Stimulated activated CD4-positive, alpha-beta T cell treated with anti-CD3 and anti-CD28 coated beads, Interleukin-15, amount 100 ng/mL, for 24 hours (primary cell): Measurements from ENCODE around the gene ACER3.
"Not testable (repeated sequence)": the region's sequence is repeated elsewhere in the genome, so short reads cannot be mapped to it uniquely, and the experiment has no call there.

Experiments
- DNase-seq: peaks from one replicate; pipeline ENCODE4 v3.0.0-alpha.2; 2020

The ACER3 gene

GRCh38 chr11:76939219-76939631 lies 78.5 kb downstream of the ACER3 start:
- DNase-seq, result no peak

- DNase-seq, result no peak
These were observed 83.5 kb downstream of the ACER3 start for GRCh38 chr11:76944225-76944624.

GRCh38 chr11:76946223-76946622 lies 85.5 kb downstream of the ACER3 start:
- DNase-seq, result no peak

GRCh38 chr11:76947190-76947589 lies 86.5 kb downstream of the ACER3 start:
- no peak for DNase-seq

- no peak for DNase-seq
These were observed 87.1 kb downstream of the ACER3 start for GRCh38 chr11:76947800-76948199.

GRCh38 chr11:76955459-76956114 lies 94.9 kb downstream of the ACER3 start:
- DNase-seq, result no peak

GRCh38 chr11:76962583-76963416 lies 102.1 kb downstream of the ACER3 start:
- DNase-seq, result no peak

GRCh38 chr11:76963417-76964168 lies 102.9 kb downstream of the ACER3 start:
- DNase-seq, result not testable (repeated sequence)

GRCh38 chr11:76972051-76972450 lies 111.3 kb downstream of the ACER3 start:
- DNase-seq, result no peak

GRCh38 chr11:76974179-76974891 lies 113.6 kb downstream of the ACER3 start:
- DNase-seq, result no peak

GRCh38 chr11:76975513-76975912 lies 114.8 kb downstream of the ACER3 start:
- no peak for DNase-seq

GRCh38 chr11:76977791-76978190 lies 117.1 kb downstream of the ACER3 start:
- DNase-seq, result no peak

GRCh38 chr11:76978239-76978638 lies 117.5 kb downstream of the ACER3 start:
- DNase-seq, result no peak

GRCh38 chr11:76978818-76979217 lies 118.1 kb downstream of the ACER3 start:
- no peak for DNase-seq

- no peak for DNase-seq
These were observed 119.5 kb downstream of the ACER3 start for GRCh38 chr11:76980196-76980595.

GRCh38 chr11:76984743-76985142 lies 124.0 kb downstream of the ACER3 start:
- DNase-seq, result no peak

- DNase-seq, result no peak
These were observed 126.5 kb downstream of the ACER3 start for GRCh38 chr11:76987203-76987602.

- no peak for DNase-seq
These were observed 129.9 kb downstream of the ACER3 start for GRCh38 chr11:76990628-76991027.

GRCh38 chr11:76995081-76995576 lies 134.4 kb downstream of the ACER3 start:
- DNase-seq, result no peak

GRCh38 chr11:76997512-76997911 lies 136.8 kb downstream of the ACER3 start:
- DNase-seq, result no peak

GRCh38 chr11:76999597-76999996 lies 138.9 kb downstream of the ACER3 start:
- DNase-seq, result no peak

GRCh38 chr11:77001613-77002012 lies 140.9 kb downstream of the ACER3 start:
- DNase-seq, result no peak

GRCh38 chr11:77002776-77003175 lies 142.1 kb downstream of the ACER3 start:
- DNase-seq, result no peak
